GM18873 (cell line): ENCODE data around the gene PARP11.

Source experiments
- ATAC-seq: cut with Tn5 transposase; IDR thresholded peaks from one replicate; pipeline ENCODE4 v1.9.1; 2021; ENCODE audit warnings: mild to moderate bottlenecking, moderate library complexity, moderate number of reproducible peaks; ENCODE audit not compliant: unreplicated experiment, low FRiP score

PARP11 gene

DNA sequence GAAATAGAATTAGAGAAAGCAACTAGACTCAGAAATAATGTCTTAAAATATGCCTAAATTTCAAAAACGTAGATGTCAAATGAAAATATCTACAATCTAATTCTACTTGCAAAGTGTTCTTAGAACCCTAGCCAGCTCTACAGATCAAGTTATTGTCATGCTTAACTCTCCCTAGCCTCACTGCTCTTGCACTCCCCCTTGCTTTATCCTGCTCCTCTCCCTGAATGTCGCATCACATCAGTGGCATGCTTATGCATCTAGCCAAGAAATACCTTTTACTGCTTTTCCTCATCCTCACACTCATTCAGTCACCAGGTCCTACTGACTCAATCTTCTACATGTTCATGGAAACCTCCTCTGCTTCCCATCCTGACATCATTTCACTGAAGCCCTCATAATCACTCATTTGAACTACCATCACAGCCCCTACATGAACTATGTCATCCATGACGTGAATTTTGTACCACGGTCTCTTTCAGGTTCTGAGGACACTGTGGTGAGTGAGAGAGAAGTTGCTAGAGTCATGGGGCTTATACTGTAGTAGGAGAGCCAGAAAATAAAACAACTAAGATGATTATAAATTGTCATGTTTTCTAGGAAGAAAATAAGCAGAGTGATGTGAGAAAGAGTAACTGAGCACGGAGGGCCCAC is 97.7 kb downstream of the PARP11 start:
- no peak for ATAC-seq

DNA sequence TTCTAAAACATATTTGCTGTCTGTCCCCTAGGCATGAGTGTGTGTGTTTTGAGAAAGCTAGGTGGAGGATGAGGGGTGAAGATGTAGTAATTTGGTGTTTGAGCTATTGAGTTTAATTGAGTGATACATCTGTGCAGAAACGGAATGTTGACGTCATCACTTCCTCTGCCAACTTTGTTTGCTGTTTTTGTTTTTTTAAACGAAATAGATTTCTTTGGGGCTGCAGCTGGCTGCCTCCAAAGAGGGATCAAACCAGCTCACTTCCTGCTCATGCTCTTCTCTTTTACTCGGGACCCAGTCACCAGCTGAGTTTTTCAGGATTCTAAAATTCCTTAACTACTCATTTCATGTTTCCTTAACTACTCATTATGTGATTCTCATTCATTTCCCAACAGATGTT is 100.8 kb downstream of the PARP11 start:
- no peak for ATAC-seq

DNA sequence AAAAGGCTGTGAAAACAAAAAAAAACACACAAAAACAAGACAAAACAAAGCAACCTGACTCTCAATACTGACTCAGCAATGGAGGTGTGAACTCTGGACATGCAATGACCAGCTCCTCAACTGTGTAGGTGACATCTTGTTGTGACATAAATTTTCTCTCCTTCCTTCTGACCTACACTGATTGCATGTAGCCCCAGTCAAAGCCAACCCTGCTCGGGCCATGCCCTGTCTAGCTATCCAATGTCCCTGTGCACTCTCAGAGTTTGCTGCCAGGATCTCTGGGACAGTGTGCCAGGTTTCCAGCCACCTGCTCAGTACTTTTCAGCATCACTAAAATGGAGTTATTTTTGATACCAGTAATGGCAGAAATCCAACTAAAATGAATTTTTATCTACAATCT is 101.3 kb downstream of the PARP11 start:
- ATAC-seq = no peak

DNA sequence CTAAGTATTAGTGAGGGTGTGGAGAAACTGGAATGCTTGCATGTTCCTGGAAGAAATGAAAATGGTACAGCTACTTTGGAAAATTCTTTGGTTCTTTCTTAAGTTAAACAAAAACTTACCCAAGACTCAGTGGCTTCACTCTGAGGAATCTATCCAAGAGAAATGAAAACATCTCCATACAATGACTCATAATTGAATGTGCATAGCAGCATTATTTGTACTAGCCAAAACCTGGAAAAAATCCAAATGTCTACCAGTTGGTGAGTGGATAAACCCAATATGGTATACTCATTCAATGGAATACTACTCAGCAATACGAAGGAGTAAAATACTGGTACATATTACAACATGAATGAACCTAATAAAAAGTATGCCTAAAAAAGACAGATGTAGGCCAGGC is 102.3 kb downstream of the PARP11 start:
- no peak for ATAC-seq

DNA sequence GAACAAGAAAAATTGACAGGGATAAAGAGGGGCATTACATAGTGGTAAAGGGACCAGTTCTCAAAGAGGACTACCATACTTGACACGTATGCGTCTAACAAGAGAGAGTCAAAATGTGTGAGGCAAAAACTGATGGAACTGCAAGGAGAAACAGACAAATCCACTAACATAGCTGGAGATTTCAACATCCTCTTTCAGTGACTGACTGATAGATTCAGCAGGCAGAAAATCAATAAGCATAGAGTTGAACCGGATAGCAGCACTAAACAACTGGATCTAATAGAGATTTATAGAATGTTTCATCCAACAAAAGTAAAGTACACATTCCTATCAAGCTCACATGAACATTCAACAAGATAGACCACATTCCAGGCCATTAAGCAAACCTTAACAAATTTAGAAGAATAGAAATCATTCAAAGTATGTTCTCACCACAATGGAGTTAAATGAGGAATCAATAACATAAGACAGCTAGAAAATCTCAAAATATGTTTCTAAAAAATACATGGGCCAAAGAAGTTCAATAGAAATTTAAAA is 104.2 kb downstream of the PARP11 start:
- ATAC-seq = no peak

DNA sequence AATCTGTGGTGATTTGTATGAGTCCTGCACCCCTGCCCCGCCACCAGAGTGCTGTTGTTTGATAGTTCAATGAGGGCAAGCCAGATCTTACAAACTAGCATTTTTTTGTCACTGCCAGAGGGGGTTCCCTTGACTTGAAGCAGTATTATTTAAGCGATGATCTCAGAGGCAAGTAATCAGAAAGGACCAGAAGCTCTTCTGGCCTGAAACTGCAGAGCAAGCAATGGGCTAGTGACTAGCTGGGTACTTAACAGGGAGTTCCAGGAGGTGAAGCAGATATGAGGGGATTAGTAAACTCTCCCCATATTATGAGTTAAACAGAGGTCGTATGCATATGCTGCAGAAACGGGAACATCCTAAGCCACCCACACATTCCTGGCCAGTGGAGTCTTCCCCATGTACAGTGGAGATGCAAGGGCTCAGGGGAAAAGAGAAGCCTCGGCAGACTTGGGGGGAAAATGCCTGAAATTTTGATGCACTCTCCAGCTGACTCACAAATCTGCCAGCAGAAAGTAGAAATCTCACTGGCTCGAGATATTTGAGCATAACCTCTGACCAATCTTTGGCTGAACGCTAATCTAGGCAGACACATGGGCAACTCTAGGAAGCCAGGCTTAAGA is 112.0 kb downstream of the PARP11 start:
- no peak for ATAC-seq

DNA sequence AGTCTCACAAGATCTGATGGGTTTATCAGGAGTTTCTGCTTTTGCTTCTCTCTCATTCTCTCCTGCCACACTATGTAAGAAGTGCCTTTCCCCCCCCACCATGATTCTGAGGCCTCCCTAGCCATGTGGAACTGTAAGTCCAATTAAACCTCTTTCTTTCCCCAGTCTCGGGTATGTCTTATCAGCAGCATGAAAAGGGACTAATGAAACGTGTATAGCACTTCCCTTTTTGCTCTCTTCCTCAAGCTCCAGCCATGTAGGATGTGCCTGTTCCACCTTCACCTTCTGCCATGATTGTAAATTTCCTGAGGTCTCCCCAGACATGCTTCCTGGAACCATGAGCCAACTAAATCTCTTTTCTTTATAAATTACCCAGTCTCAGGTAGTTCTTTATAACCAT is 113.3 kb downstream of the PARP11 start:
- no peak for ATAC-seq
